Astrocyte (in vitro differentiated cells and primary cell): ENCODE measurements around the gene ASCC3. TPM values are rescaled to one million over a fixed set of nuclear protein-coding genes. Genes with fewer than 3 reads are reported as not detected.
A peak's percentile ranks its signal among the peaks of the same experiment; 100 is the strongest.

ENCODE experiments used
- DNase-seq: peaks from one replicate; pipeline ENCODE4 v3.0.0-alpha.2; 2010; ENCODE audit warnings: low read depth
- FAIRE-seq: peaks from 2 replicates; lab custom pipeline; 2011; peaks lifted over from hg19 to GRCh38; lab: Jason Lieb, UNC
- H2AFZ ChIP-seq: 2 replicates; pipeline ENCODE4 v1.6.0; 2012; ENCODE audit warnings: low read depth, low read length, inconsistent platforms
- H3K27ac ChIP-seq: 2 replicates; pipeline ENCODE4 v1.5.1; 2011; ENCODE audit warnings: low read depth, low read length, inconsistent platforms
- H3K27me3 ChIP-seq: 2 replicates; pipeline ENCODE4 v1.6.0; 2011; ENCODE audit warnings: low read length, inconsistent platforms; ENCODE audit not compliant: insufficient read depth
- H3K36me3 ChIP-seq: 2 replicates; pipeline ENCODE4 v1.5.1; 2011; ENCODE audit warnings: low read length, inconsistent platforms; ENCODE audit not compliant: insufficient read depth
- H3K4me1 ChIP-seq: 2 replicates; pipeline ENCODE4 v1.5.1; 2011; ENCODE audit warnings: low read length, inconsistent platforms; ENCODE audit not compliant: insufficient read depth
- H3K4me2 ChIP-seq: 2 replicates; pipeline ENCODE4 v1.6.0; 2012; ENCODE audit warnings: low read length, inconsistent platforms
- H3K4me3 ChIP-seq: 2 replicates; pipeline ENCODE4 v1.5.1; 2011; ENCODE audit warnings: low read depth, mild to moderate bottlenecking, low read length, inconsistent platforms; ENCODE audit not compliant: insufficient read depth
- H3K79me2 ChIP-seq: 2 replicates; pipeline ENCODE4 v1.6.0; 2012; ENCODE audit warnings: mild to moderate bottlenecking, low read length, inconsistent platforms; ENCODE audit not compliant: insufficient read depth
- H3K9ac ChIP-seq: 2 replicates; pipeline ENCODE4 v1.6.0; 2012; ENCODE audit warnings: mild to moderate bottlenecking, low read length, inconsistent platforms
- H3K9me3 ChIP-seq: 2 replicates; pipeline ENCODE4 v1.5.1; 2012; ENCODE audit warnings: low read depth, mild to moderate bottlenecking, low read length, inconsistent platforms; ENCODE audit not compliant: insufficient read depth
- H4K20me1 ChIP-seq: 2 replicates; pipeline ENCODE4 v1.6.0; 2012; ENCODE audit warnings: low read length, inconsistent platforms; ENCODE audit not compliant: insufficient read depth
- H3K27ac Mint-ChIP-seq: one replicate; pipeline ENCODE4 v1.8.0; 2021; ENCODE audit warnings: mild to moderate bottlenecking, mixed read lengths; ENCODE audit not compliant: unreplicated experiment
- H3K27me3 Mint-ChIP-seq: one replicate; pipeline ENCODE4 v1.8.0; 2021; ENCODE audit warnings: low read depth, mixed read lengths; ENCODE audit not compliant: unreplicated experiment
- H3K36me3 Mint-ChIP-seq: one replicate; pipeline ENCODE4 v1.8.0; 2021; ENCODE audit warnings: low read depth, mixed read lengths; ENCODE audit not compliant: unreplicated experiment
- H3K4me1 Mint-ChIP-seq: one replicate; pipeline ENCODE4 v1.8.0; 2021; ENCODE audit warnings: low read depth, mixed read lengths; ENCODE audit not compliant: unreplicated experiment
- H3K4me3 Mint-ChIP-seq: one replicate; pipeline ENCODE4 v1.8.0; 2021; ENCODE audit warnings: mild to moderate bottlenecking, moderate library complexity, mixed read lengths; ENCODE audit not compliant: unreplicated experiment
- H3K9me3 Mint-ChIP-seq: one replicate; pipeline ENCODE4 v1.8.0; 2021; ENCODE audit warnings: mild to moderate bottlenecking, mixed read lengths; ENCODE audit not compliant: unreplicated experiment
- EZH2 ChIP-seq: IDR thresholded peaks from 2 replicates; pipeline ENCODE4 v1.6.1; 2012; ENCODE audit warnings: mild to moderate bottlenecking, low read length, inconsistent platforms; ENCODE audit not compliant: insufficient read depth
- total RNA-seq: library from RNA; stranded (reverse); gene quantifications from 2 replicates; pipeline ENCODE4 v1.2.1, GENCODE V29; 2021
- TF ChIP-seq, protein P1 (sequence below): IDR thresholded peaks from 2 replicates; pipeline ENCODE4 v1.5.1; 2011; ENCODE audit warnings: low read depth, mild to moderate bottlenecking, inconsistent platforms, low read length, moderate library complexity; ENCODE audit not compliant: insufficient read depth

The ASCC3 gene
- total RNA-seq, 1 donor from 2014 or later, result 138 TPM

DNA sequence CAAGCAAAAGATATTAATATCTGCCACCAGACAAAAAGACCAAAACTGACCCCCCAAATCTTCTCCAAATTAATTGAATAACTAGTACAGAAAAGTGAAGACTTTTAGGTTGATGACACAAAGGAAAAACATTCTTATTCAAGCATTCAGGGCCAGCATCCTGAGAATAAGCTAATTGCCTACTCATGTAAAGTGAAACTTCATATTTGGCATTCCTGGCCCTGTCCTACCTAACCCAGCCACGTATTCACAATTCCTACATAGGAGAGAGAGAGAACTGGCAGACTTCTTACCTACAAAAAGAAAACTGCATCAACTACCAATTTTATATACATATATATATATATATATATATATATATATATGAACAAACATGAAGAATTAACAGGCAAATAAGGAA, 4.9 kb upstream of the ASCC3 start:
- H3K4me1 ChIP-seq, result peaks cover 10% of the 10 kb centered on the region
- H3K9me3 Mint-ChIP-seq, result no peaks in the 10 kb centered on the region
- no peak for FAIRE-seq
- no peaks in the 10 kb centered on the region for H3K36me3 Mint-ChIP-seq
- H3K4me3 ChIP-seq, result no peak overlapping the region
- no peak for TF ChIP-seq EZH2
- TF ChIP-seq, protein P1, sequence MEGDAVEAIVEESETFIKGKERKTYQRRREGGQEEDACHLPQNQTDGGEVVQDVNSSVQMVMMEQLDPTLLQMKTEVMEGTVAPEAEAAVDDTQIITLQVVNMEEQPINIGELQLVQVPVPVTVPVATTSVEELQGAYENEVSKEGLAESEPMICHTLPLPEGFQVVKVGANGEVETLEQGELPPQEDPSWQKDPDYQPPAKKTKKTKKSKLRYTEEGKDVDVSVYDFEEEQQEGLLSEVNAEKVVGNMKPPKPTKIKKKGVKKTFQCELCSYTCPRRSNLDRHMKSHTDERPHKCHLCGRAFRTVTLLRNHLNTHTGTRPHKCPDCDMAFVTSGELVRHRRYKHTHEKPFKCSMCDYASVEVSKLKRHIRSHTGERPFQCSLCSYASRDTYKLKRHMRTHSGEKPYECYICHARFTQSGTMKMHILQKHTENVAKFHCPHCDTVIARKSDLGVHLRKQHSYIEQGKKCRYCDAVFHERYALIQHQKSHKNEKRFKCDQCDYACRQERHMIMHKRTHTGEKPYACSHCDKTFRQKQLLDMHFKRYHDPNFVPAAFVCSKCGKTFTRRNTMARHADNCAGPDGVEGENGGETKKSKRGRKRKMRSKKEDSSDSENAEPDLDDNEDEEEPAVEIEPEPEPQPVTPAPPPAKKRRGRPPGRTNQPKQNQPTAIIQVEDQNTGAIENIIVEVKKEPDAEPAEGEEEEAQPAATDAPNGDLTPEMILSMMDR, result no peak
- peak overlapping the region; percentile 12 for H3K27ac ChIP-seq
- H3K36me3 ChIP-seq, result no peaks in the 10 kb centered on the region
- peaks cover 6% of the 10 kb centered on the region for H3K79me2 ChIP-seq
- no peak overlapping the region for H3K9ac ChIP-seq
- no peaks in the 10 kb centered on the region for H3K27me3 Mint-ChIP-seq
- no peak overlapping the region for H3K27ac Mint-ChIP-seq
- H3K4me2 ChIP-seq, result peak overlapping the region; percentile 34
- H3K27me3 ChIP-seq, result no peaks in the 10 kb centered on the region
- H4K20me1 ChIP-seq, result no peaks in the 10 kb centered on the region
- H3K4me1 Mint-ChIP-seq, result peaks cover 10% of the 10 kb centered on the region
- no peak overlapping the region for H3K4me3 Mint-ChIP-seq
- DNase-seq, result peak; percentile 85
- no peak overlapping the region for H2AFZ ChIP-seq
- H3K9me3 ChIP-seq, result no peaks in the 10 kb centered on the region

DNA sequence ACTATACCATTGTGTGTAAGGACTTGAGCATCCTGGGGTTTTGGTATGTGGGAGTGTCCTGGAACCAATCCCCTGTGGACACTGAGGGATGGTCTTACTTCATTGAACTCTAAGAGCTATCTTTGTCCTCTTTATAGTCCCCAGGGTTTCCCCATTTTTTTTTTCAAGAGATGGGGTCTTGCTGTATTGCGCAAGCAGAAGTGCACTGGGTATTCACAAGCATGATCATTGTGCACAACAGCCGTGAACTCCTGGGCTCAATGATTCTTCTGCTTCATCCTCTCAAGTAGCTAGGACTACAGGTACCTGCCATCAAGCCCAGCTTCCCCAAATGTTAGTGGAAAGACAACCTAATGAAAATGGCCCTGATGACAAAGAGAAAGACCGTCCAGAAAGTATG, 2.2 kb upstream of the ASCC3 start:
- Mint-ChIP-seq H3K27ac (no peak overlapping the region), H3K4me1 (peaks cover 16% of the 10 kb centered on the region)

DNA sequence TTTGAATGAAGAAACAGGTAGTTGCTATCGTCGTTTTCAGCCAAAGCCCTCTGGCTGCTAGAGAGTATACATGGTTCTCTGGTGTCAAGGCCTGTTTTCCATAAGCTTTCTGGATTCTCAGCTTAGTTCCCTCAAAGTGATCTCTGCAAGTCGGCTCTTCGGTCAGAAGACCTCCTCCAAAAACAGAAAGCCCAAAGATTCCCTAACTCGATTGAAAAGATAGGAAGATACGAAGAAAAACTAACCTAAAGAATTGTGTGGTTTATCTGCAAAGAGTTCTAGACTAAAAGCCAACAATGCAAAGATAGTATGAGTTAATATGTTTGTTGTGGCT, 545 bp upstream of the ASCC3 start:
- H2AFZ ChIP-seq, result peak overlapping the region; percentile 93

More for the DNA sequence above, 2.2 kb upstream of the ASCC3 start:
- no peaks in the 10 kb centered on the region for H3K27me3 Mint-ChIP-seq
- H3K4me2 ChIP-seq, result no peak overlapping the region
- no peak overlapping the region for H3K4me3 Mint-ChIP-seq
- no peaks in the 10 kb centered on the region for H3K9me3 Mint-ChIP-seq
- H3K4me1 ChIP-seq, result peaks cover 15% of the 10 kb centered on the region
- H3K36me3 Mint-ChIP-seq, result no peaks in the 10 kb centered on the region
- TF ChIP-seq, protein P1, result no peak
- no peak for TF ChIP-seq EZH2
- H3K9me3 ChIP-seq, result no peaks in the 10 kb centered on the region
- no peak overlapping the region for H3K27ac ChIP-seq
- peaks cover 33% of the 10 kb centered on the region for H3K79me2 ChIP-seq
- H4K20me1 ChIP-seq, result peaks cover 22% of the 10 kb centered on the region
- H3K4me3 ChIP-seq, result no peak overlapping the region
- FAIRE-seq (no peak), DNase-seq (no peak)
- no peaks in the 10 kb centered on the region for H3K27me3 ChIP-seq
- H3K36me3 ChIP-seq, result no peaks in the 10 kb centered on the region
- H3K9ac ChIP-seq, result no peak overlapping the region
- no peak overlapping the region for H2AFZ ChIP-seq

More for the DNA sequence above, 545 bp upstream of the ASCC3 start:
- Histone ChIP-seq H3K9me3 (no peaks in the 10 kb centered on the region), H4K20me1 (peaks cover 36% of the 10 kb centered on the region), H3K4me2 (peak overlapping the region; percentile 96), H3K27me3 (no peaks in the 10 kb centered on the region), H3K4me1 (peaks cover 19% of the 10 kb centered on the region), H3K36me3 (no peaks in the 10 kb centered on the region), H3K27ac (peak overlapping the region; percentile 95), H3K79me2 (peaks cover 50% of the 10 kb centered on the region), H3K9ac (peak overlapping the region; percentile 96), H3K4me3 (peak overlapping the region; percentile 97)
- no peaks in the 10 kb centered on the region for H3K36me3 Mint-ChIP-seq
- peak overlapping the region; percentile 95 for H3K4me3 Mint-ChIP-seq
- FAIRE-seq (no peak), DNase-seq (no peak)
- H3K4me1 Mint-ChIP-seq, result peaks cover 19% of the 10 kb centered on the region
- TF ChIP-seq EZH2, result no peak
- TF ChIP-seq, protein P1, result no peak
- peak overlapping the region; percentile 56 for H3K27ac Mint-ChIP-seq
- H3K27me3 Mint-ChIP-seq, result no peaks in the 10 kb centered on the region
- H3K9me3 Mint-ChIP-seq, result no peaks in the 10 kb centered on the region
